Mesenteric fat pad (tissue), 1 donor: Measurements from ENCODE around the gene DOCK9. TPM values are rescaled to one million over a fixed set of nuclear protein-coding genes. Genes with fewer than 3 reads are reported as not detected.

Experiments
- DNase-seq: peaks from one replicate; pipeline ENCODE4 v3.0.0-alpha.2; 2020; ENCODE audit warnings: low spot score
- total RNA-seq: library from RNA; stranded (reverse); fragmentation: NEBNext Ultra II Directional; extraction: Animal tissue kit (Norgen Biotek cat#: 25700); gene quantifications from one replicate; pipeline ENCODE4 v1.2.1, GENCODE V29; 2021
- donor health status: DM: yes; HTN: yes; CAD: no.

The DOCK9 gene
- total RNA-seq, 1 donor from 2014 or later = 127 TPM

DNA sequence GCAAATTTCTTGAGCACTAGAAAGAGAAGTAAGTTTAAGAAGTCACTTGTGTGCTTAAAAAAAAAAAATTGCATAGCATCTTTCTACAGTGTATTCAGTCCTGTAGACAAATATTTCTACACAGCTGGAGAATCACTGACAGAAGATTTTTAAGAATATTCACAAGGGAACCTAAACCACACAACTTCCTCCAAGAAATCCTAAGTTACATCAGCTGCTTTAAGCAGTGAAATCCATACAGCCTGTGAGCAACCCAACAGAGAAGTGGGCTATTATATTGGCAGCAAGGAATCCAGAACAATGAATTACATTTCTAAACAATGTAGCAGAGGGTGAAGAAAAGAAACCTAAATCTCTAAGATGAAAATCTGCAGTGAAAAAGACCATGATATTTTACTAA, 1.5 kb downstream of the DOCK9 start:
- no peak for DNase-seq

DNA sequence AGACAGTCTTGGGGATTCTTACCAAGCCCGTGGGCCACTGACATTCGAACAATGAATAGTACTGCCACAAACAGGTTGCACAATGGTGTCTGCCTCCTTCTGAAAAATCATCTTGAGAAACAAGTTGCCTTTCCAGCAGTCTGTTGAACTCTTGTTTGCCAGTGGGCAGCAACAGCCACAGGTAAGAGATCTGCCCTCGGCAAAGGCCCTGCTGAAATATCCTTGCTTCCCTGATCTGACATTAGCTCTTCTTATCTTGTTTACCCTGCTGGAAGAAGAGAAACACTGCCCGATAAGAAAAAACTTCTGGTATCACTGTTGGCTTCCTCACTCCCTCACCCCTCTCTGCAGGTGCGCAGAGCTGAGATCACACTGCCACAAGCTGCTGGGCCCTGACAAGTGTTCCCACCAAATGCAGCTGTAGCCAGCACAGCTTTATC, 2.0 kb downstream of the DOCK9 start:
- DNase-seq = no peak

DNA sequence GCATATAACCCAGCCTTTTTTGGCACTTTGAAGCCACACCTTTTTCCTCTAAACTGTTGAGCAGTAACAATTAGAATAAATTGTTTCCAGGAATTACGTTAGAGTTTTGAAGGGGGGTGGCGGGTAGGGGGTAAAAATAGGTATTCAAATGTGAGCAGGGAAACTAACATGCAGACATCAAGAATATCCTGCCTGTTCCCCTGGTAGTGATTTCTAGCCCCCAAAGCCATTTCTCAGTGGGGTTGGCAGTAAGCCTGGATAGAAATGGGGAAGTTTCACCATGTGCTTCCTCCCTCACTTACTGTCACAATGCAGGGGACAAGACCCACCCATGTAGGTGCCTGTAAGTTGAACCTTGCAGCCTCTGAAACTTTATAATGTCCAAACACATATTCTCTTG, 3.8 kb downstream of the DOCK9 start:
- no peak for DNase-seq

DNA sequence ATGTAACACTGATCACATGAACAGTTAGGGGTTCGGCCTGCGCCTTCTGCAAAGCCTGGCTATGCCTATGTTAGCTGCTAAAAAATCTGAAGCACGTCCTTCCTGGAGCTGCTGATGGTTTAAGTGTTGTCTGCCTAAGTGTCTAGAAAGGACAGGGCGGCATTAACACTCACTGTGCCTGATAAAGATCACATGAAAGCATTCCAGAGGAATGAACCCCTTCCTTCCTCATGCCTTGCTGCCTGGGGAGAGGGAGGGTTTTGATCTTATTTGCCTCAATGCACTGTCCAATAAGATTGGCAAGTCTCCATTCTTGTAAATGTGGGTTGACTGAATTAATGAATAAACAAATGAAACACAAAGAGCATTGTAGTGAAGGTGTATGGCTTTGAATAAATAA, 5.2 kb downstream of the DOCK9 start:
- no peak for DNase-seq

DNA sequence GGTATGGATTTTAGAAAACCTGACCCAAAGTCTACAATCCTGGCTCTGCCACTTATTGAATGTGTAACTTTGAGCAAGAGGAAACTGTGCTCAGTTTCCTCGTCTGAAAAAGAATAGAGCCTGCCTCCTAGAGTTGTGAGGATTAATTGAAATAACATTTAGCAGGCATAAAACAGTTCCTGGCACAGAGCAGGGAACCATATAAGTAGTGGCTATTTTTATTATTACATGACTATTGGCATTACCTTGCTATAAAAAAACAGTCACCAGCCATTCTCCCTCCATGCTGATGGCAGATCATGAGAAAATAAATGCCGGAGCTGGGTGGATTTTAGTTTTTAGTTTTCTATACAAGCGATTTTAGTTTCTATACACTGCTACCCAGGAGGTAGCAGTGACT, 5.8 kb downstream of the DOCK9 start:
- DNase-seq = no peak

DNA sequence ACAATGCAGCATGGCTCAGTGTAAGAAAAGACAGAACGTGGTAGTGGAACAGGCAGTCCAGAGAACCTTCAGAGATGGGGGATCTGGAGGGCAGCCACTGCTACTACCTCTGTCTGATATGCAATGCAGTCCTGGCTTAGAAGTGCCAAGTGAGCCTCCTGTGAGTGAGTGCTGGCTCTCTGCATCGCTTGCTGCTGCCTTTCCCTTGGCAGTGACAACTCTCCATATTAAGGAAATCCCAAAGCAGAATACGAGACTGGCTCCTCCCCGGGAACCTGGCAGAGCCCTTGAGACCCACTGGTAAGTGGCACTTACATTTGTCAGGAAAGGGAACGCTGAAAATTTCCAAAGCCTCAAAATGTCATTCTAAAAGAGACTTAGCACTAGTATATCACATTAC, 7.5 kb downstream of the DOCK9 start:
- DNase-seq = no peak

DNA sequence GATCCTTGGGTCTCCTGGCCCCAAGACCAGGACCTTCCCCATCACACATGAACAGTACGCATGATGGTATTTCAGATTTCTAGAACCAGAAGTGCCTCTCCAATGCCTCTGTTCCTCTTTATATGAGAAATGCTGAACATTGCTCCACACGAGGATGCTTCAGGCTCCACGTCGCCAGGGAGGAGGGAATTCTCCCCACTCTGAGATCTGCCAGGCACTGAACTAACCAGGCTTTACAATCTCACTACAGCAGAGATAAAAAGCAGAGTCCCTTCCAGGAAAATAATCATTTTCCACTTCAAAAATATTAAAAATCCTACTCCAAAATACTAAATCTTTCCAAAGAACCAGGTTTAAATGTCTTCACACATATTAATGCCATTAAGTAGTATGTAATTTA, 10.4 kb downstream of the DOCK9 start:
- no peak for DNase-seq

DNA sequence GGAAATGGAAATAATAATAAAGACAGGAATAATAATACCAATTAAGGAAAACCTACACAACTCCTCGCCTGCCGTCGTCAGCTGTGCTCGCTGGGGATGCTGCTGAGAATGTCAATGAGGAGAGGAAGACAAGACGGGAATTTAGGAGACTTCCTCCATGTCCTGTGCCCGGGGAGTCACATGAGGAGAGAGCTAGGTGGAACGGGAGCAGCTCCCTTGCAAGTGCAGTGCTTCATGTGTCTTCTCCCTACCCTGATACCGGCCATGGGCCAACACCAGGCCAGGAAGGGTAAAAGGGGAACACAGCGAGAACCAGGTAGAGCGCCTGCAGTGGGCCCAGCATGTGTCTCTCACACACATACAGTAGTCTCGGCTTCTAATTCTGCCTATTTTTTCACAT, 11.8 kb downstream of the DOCK9 start:
- DNase-seq = no peak

DNA sequence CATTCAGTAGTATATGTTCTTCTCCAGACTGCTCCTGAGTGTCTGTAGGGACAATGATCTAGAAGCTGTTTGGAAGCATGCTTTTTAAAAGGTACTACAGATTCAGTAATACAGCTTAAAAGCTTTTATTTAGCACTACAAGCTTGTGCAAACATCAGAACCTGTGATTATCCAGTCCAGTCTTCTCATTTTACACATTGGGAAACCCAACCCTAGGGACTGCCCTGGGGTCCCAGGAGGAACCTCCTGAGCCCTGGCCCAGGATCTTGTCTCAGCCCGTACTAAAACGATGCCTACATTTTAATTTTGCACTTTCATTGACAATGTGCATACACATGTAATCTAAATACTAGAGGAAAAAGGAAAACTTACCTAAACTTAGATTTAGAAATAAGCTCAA, 12.5 kb downstream of the DOCK9 start:
- no peak for DNase-seq

DNA sequence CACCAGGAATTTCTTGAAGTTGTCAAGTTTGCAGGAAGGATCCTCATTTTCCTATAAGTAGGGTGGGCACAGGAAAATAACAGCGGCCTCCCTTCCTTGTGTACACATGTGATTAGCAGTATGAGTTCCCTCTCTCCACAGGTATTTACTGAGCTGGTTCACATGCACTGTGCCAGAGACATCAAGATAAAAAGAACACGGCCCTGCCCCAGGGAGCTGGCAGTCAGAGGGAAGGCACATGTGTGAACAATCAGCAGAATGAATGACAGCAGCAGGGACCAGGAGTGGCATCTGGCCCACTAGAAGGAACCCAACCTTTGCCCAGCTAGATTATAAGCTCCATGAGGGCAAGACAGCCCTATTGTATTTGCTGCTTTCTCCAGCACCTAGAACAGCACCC, 13.9 kb downstream of the DOCK9 start:
- no peak for DNase-seq

DNA sequence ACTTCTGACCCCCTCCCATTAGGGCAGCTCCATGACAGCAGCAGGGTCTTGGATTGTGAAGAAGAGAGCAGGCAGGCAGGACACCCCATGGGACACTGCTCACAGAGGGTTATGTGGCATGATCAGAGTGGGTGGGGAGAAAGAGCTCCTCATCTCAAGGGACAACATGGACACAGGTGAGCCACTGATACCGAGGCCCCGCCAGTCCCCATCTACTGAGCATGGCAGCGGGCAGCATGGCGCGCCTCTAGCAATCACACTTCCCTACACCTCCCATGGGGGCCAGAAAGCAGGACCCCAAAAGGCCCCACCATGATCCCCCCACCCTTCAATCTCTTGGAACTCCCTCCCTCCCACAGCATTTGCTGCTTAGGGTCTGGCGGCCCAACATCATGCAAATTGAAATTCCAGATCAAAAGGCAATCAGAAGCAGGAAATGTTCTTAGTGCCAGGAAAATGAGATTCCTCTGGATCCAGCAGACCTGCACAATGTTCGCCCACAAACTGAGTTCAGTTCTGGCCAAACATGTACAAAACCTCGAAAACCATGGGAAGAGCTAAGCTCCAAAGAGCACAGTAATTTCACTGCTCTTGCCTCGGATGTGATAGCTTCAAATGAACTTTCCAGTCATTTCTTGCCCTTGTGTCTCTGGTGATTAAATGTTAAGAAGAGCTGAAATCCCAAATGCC, 14.8 kb downstream of the DOCK9 start:
- DNase-seq = no peak

DNA sequence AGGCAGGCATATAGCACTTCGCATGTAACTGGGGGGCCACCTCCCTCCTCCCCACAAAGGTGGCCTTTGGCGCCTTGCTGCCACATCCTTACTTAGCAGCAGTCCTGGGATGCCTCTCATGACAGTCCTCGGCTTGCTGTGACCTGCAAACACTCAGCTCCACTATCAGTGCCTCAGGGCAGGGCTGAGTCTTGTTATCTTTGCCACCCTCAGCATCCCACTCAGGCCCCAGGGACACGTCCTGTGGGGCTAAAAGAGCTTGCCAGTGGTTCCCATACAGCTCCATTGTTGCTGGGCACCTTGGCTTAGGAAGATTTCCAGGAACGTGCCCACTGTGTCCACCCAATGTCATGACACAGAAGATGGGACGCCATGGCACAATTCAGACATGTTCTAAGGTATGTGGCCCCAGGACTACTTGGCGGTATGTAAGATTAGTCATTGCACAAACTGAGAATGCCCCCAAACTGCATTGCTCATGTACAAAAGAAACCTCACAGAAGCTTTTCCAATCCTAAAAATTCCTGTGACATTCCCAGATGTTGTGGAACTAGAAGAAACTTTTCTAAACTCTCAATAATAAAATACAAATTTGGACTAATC, 16.3 kb downstream of the DOCK9 start:
- no peak for DNase-seq

DNA sequence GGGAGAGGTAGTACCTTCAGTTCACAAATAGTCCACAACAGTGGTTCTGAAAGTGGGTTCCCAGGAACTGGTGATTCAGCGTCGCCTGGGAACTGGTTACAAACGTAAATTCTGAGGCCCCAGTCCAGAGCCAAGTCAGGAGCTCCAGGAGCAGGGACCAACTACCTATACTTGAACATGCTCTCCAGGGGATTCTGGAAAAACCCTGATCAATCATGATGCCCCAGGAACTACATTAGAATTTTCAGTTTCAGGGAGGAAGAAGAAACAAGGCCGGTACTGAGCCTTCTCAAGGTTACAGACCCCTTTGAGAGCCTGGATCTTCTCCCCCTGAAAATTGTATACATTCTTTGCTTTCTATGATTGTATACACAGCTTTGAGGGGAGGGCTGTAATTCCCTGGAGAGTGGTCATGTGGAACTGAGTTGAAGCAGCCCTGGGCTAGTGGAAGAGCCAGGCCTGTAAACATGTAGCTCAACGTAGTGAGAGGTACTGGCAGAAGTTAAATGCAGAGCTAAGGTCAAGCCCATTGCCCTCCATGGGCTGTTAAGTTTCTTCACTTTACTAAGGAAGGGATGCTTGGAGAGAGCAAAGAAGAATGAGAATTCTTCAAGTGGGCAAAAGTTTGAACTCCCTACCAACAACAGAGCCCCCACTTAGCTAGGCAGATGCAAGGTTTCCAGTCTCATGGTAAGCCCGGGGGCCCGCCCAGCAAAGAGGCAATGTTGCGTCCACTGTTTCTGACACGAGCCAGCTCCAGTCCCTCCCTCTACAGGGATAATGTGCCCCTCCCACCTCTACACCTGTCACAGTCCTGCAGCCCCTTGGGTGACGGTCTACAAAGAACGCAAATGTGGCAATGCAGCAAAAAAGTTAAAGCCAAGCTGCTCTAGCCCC, 17.0 kb downstream of the DOCK9 start:
- no peak for DNase-seq

DNA sequence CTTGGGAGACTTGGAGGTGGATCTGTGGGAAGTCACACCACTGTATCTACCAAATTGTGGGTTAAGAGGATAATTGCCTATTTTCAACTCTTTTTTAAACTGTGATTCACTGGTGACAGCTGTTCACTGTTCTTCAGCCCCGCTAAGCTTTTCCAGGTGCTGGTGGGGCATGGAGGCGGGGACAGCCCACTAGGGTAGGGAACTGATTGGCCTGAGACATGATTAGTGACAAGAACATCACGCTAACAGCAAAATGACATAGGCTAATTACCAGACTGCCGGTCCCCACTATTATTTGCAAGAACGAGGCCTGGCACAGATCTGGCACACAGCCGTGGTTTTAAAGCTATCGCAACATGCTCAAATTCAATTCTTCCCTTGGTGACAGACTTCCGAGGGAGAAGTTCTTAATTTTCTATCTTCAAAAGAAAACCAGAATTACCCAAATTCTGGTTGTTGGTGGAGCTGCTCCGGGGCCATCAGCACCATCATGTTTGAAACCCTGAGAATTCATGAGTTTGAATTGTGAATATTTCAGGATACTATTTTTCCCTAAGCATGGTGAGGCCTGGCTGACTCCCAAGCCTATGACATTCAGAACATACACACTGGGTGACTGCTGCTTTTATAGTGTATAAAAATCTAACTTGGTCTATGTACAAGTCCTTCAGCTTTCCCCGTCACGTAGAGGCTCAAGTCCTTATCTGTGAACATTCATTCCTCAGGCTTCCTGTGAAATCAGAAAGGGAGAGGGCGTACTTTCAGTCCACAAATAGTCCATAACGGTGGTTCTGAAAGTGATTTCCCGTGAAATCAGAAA, 17.9 kb downstream of the DOCK9 start:
- DNase-seq = no peak

DNA sequence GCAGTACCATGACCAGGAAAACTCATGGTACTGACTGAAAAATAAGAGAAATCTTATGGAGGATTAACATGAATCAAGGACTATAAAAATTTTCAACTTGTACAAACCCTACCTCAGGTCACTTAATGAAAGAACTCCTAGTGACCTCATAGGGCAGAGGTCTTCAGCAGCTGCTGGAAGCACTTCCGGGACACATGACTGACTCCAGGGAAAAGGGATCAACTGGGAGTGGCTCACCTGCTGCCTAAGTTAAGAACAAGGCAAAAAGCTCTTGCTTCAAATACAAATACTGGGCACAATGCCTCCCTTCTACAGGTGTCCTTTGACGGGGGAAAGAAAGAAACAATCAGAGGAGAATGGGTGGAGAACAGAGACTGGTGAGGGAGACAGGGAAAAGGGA, 18.6 kb downstream of the DOCK9 start:
- no peak for DNase-seq

DNA sequence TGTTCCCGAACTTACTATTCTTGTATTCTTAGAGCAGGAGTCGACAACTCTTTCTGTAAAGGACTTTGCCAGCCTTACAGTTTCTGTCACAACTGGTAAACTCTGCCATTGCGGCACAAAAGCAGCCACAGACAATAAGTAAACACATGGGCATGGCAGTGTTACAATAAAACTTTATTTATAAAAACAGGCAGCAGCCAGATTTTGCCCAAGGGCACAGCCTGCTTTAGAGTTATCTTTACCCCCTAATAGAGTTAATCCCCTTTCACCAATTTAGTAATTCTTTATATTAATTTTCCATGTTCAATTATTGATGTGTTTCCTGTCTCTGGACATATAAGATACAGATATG, 19.4 kb downstream of the DOCK9 start:
- no peak for DNase-seq

DNA sequence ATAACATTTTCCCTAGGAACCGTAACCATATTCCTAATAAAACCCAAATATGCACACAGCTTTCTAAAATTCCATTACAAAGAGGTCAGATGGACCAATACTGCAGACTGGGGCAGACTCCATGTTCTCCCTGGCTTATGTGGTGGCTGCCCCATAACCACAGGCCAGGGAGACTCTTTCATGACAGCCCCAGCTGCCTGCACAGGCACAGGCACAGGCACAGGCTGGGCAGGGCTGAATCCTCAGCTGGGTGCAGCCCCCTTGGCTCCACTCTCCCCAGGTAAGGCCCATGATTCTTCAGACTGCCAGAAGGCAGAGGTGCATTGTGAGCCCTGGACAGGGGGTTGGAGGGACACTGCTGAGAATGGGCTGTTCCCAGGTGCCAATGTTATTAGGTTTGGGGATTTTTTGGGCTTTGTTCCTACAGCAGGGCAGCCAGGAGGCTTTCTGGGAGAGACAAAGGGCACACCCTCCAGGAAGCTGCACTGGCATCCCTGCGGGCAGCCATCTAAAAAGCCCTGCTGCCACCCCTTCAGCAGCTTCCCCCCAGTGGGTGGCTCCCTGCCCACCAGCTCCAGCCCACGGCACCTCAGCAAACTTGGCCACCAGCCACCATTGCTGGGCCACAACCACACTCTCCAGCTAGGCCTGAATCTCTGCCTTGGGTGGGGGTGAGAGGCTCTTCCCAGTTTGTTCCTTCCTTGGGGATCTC, 20.0 kb downstream of the DOCK9 start:
- DNase-seq = no peak

DNA sequence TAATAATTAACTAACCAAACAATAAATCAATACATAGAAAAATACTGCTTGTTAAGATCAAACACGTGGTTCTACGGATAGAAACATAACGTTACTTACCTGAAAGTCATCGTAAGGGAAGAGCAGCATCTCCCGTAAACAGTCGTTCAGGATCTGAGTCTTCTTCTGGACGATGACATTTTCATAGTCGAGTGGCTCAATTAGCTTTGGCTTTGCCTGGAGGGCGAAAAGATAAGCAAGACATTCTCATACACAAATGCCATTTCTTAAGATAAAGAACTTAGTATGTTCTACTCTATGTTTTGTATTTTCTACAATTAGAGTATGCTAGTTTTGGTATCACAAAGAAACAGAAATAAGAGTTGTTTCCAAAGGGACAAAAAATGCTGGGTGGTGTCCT, 22.5 kb downstream of the DOCK9 start:
- DNase-seq = no peak

DNA sequence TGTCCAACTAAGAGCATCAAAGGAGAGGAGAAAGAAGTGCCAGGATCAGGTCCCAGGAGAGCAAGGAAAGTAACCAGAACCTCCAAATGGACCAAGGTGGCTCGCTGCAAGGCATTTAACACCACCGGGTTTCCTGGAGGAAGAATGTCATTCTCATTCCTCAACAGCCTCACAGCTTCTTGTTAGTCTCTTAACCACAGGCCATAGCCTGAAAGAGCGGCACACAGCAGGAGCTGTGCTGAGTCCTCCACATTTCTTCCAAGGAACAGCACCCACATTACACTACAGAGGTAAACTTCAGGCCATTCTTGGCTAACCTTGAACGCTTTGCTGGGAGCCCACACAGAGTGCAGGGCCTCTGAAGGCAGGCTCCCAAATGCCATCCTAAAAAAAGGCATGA, 23.6 kb downstream of the DOCK9 start:
- no peak for DNase-seq

DNA sequence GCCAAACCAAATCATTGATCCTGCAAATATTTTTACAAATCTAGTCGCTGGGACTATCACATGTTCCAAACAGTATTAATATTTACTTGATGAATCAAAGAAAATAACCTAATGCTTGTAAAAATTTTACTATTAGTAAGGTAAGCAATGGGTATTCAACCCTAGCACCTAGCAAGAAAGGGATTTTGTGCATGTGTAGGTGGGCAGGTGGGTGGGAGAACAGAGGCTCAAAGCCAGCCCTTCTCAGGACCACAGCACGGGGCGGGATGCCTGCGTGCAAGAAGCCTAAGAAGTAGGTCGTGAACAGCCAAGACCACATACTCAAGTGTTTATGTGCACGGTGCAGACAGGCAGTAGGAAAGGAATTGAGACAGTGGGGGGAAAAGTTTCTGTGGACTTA, 26.6 kb downstream of the DOCK9 start:
- DNase-seq = no peak

DNA sequence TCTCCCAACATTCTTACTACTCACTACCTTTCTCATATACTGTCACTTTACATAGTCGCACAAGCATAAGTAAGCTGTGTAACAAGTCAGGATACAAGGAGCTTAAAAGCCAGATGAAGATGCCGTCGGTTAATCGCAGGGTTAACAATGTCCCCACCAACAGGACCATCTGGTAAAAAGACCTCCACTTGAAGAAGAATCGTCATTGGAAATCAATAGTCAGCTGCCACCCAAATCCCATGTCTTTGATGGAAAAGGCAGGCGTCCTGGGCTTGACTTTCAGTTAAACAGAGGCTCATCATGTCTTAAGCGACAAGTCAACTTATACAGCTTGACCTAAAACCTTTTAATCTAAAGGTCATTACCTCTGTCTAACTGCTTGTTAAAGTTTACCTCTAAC, 27.2 kb downstream of the DOCK9 start:
- no peak for DNase-seq
